GM18909 (cell line): ENCODE data around the gene SOS2.

Experiments used
- ATAC-seq: cut with Tn5 transposase; IDR thresholded peaks from one replicate; pipeline ENCODE4 v1.9.1; 2021; ENCODE audit warnings: mild to moderate bottlenecking; ENCODE audit not compliant: unreplicated experiment, poor library complexity

The SOS2 gene

GRCh38 chr14:50231475-50232275 lies at the start of gene SOS2:
SOS2 (minus strand) TSS chr14:50231578; CDS start chr14:50231283, 295 bp downstream.
- peak; percentile 86 for ATAC-seq

GRCh38 chr14:50272498-50272897 lies 41.1 kb upstream of the SOS2 start:
- ATAC-seq = no peak

GRCh38 chr14:50270932-50271331 lies 39.6 kb upstream of the SOS2 start:
- no peak for ATAC-seq

GRCh38 chr14:50265029-50265428 lies 33.7 kb upstream of the SOS2 start:
- ATAC-seq = no peak

- no peak for ATAC-seq
Observed at GRCh38 chr14:50263321-50263720, 31.9 kb upstream of the SOS2 start.

GRCh38 chr14:50262865-50263264 lies 31.5 kb upstream of the SOS2 start:
- no peak for ATAC-seq

- ATAC-seq = peak; percentile 52
Observed at GRCh38 chr14:50260511-50260910, 29.1 kb upstream of the SOS2 start.

GRCh38 chr14:50260072-50260471 lies 28.7 kb upstream of the SOS2 start:
- ATAC-seq = no peak

- no peak for ATAC-seq
Observed at GRCh38 chr14:50257732-50258131, 26.4 kb upstream of the SOS2 start.

- no peak for ATAC-seq
Observed at GRCh38 chr14:50254248-50254647, 22.9 kb upstream of the SOS2 start.

GRCh38 chr14:50249136-50249775 lies 17.9 kb upstream of the SOS2 start:
- no peak for ATAC-seq

- ATAC-seq = no peak
Observed at GRCh38 chr14:50247245-50247644, 15.9 kb upstream of the SOS2 start.

GRCh38 chr14:50242566-50243310 lies 11.4 kb upstream of the SOS2 start:
- no peak for ATAC-seq

GRCh38 chr14:50242096-50242495 lies 10.7 kb upstream of the SOS2 start:
- no peak for ATAC-seq

GRCh38 chr14:50237427-50237826 lies 6.0 kb upstream of the SOS2 start:
- ATAC-seq = no peak

- no peak for ATAC-seq
Observed at GRCh38 chr14:50233951-50234250, 2.5 kb upstream of the SOS2 start.

GRCh38 chr14:50233166-50233950 lies 2.0 kb upstream of the SOS2 start:
- ATAC-seq = no peak

GRCh38 chr14:50232276-50232642 lies 881 bp upstream of the SOS2 start:
- no peak for ATAC-seq

GRCh38 chr14:50230701-50231474 lies 490 bp downstream of the SOS2 start:
- peak; percentile 38 for ATAC-seq

- ATAC-seq = no peak
Observed at GRCh38 chr14:50230401-50230700, 1.0 kb downstream of the SOS2 start.
